Measurements from ENCODE around the gene DYNC2LI1.

Gene DYNC2LI1

DNA sequence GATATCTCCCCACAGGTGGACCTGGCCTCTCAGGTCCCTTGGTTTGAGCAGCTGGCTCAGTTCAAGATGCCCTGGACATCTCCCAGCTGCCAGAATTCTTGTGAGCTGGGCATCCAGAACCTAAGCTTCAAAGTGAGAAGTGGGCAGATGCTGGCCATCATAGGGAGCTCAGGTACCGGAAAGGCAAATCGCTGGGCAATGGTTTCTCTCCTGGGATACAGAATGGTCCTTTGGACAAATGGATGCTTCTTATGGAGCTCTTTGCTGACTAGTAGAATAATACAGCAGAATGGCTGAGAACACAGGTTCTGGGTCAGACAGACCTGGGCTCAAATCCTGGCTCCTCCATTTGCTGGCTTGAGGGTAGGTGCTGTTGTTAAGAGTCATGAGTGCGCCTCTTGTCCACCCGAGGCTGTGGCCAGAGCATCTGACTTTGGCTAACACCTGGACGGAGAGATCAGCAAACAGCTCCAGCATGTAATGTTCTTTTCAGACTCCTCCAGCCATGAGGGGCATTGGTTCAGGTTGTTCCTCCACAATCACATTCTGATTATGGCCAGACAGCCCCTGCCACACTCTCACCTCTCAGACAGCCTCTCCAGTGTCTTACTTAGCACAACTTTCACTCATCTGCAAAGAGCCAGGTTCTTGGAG, 72.4 kb downstream of the DYNC2LI1 start:
- DNase-seq (ENCODE audit: low spot score): no peak

GRCh38 chr2:43848214-43848613, 74.4 kb downstream of the DYNC2LI1 start:
- peak; percentile 4 for DNase-seq (ENCODE audit: low spot score)

DNA sequence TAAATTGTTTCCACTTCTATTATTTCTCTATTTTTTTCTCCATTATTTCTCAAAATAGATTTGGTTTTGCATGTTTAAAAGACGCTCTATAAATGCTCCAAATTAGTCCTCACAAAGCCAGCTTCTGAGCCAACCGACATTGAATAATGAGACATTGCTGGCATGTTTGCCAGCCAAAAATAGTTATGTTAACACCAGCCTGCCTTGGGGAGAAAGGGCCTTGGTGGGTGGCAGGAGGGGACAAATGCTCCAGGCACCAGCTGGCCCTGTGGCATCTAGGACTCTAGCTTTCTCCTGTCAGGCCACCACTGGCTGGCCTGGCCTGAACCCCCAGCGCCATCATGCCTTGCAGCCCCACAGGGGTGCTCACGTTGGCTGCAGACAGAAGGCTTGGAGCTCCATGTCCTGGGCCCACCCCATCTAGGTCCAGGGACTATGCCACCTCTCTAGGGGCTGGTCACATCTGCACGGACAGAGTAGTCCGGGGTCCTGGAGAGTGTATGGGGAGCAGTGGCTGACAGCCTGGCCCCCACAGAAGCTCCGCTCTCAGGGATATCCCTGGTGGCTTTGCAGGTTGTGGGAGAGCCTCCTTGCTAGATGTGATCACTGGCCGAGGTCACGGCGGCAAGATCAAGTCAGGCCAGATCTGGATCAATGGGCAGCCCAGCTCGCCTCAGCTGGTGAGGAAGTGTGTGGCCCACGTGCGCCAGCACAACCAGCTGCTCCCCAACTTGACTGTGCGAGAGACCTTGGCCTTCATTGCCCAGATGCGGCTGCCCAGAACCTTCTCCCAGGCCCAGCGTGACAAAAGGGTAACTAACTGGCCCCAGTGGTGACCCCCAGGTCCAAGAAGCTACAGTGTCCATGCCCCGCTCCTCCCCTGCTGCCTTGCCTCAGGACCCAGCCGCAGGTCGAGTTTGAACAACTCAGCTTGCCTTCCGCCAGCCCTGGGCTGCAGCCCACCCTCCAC, 77.5 kb downstream of the DYNC2LI1 start:
- no peak for DNase-seq (ENCODE audit: low spot score)

DNA sequence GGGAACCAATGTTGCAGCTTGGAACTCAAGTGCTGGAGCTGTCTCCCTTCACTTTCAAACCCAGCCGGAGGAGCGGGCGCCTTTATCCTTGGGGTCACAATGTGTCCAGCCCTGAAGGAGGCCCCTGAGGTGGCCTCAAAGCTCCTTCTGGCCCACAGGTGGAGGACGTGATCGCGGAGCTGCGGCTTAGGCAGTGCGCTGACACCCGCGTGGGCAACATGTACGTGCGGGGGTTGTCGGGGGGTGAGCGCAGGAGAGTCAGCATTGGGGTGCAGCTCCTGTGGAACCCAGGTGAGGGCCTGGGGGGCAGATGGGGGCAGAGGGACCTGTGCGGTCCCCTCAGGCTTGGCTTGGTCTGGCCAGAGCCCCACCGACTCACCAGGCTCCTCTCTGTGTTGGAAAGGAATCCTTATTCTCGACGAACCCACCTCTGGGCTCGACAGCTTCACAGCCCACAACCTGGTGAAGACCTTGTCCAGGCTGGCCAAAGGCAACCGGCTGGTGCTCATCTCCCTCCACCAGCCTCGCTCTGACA, 78.4 kb downstream of the DYNC2LI1 start:
- no peak for DNase-seq (ENCODE audit: low spot score)

GRCh38 chr2:43853141-43854081, 79.6 kb downstream of the DYNC2LI1 start:
- no peak for DNase-seq (ENCODE audit: low spot score)

DNA sequence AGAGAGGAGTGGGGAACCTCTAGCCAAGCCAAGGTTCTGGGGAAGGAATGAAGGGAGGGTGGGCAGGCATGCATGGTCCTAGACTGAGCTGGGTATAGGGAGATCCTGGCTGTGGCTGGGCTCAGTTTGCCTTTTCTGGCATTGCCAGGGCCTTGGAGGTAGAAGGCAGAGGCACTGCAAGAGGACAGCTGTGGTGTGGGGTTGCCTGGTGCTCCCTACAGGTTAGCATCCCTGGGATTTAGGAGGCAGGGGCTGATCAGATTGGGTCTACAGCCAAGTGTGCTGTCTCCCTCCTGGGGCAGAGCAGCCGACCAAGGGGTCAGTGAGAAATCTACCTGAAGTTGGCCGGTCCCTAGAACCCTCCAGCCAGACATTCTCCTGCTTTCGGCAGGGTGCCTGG, 80.8 kb downstream of the DYNC2LI1 start:
- no peak for DNase-seq (ENCODE audit: low spot score)

DNA sequence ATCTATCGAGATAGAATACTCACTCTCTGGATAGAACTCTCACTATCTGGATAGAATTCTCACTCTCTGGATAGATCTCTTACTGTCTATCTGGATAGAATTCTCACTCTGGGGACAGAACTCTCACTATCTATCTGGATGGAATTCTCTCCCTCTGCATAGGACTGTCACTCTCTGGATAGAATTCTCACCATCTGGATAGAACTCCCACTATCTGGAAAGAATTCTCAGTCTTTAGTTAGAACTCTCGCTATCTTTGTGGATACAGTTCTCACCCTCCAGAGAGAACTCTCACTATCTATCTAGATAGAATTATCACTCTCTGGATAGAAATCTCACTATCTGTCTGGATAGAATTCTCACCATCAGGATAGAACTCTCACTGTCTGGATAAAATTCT, 81.5 kb downstream of the DYNC2LI1 start:
- no peak for DNase-seq (ENCODE audit: low spot score)

All from kidney tubule cell (primary cell).